Neural cell (in vitro differentiated cells): ENCODE results near the gene BCAP29. TPM values are rescaled to one million over a fixed set of nuclear protein-coding genes. Genes with fewer than 3 reads are reported as not detected.

ENCODE experiments used
- H2AFZ ChIP-seq: fragments of 200-600, 300-800 bp; sonication (generic), shearing (Covaris generic); 2 replicates; pipeline ENCODE4 v1.6.0; 2014; ENCODE audit warnings: low read depth, mild to moderate bottlenecking, antibody characterized with exemption, low read length, moderate library complexity
- H3F3A ChIP-seq: fragments of 200-600 bp; shearing (Covaris generic); 2 replicates; pipeline ENCODE4 v1.6.1; 2016; ENCODE audit warnings: mild to moderate bottlenecking, moderate library complexity, mixed read lengths, antibody characterized with exemption, low read length; ENCODE audit not compliant: insufficient read depth, poor library complexity, severe bottlenecking
- H3K27ac ChIP-seq: fragments of 200-600, 300-800 bp; sonication (generic), shearing (Covaris generic); 2 replicates; pipeline ENCODE4 v1.5.1; 2014; ENCODE audit warnings: mild to moderate bottlenecking, low read length, moderate library complexity
- H3K27me3 ChIP-seq: fragments of 300-800, 200-600 bp; sonication (generic), shearing (Covaris generic); 2 replicates; pipeline ENCODE4 v1.6.0; 2014; ENCODE audit warnings: mild to moderate bottlenecking, low read depth, low read length, moderate library complexity; ENCODE audit not compliant: insufficient read depth
- H3K36me3 ChIP-seq: fragments of 300-800, 200-600 bp; sonication (generic), shearing (Covaris generic); 2 replicates; pipeline ENCODE4 v1.5.1; 2014; ENCODE audit warnings: mild to moderate bottlenecking, antibody characterized with exemption, low read length, moderate library complexity; ENCODE audit not compliant: insufficient read depth
- H3K4me2 ChIP-seq: fragments of 300-800, 200-600 bp; sonication (generic), shearing (Covaris generic); 2 replicates; pipeline ENCODE4 v1.6.0; 2014; ENCODE audit warnings: mild to moderate bottlenecking, low read length
- H3K4me3 ChIP-seq: fragments of 300-800, 200-600 bp; sonication (generic), shearing (Covaris generic); 2 replicates; pipeline ENCODE4 v1.5.1; 2014; ENCODE audit warnings: mild to moderate bottlenecking, low read length, moderate library complexity
- H3K79me2 ChIP-seq: fragments of 200-600 bp; shearing (Covaris generic); replicated peaks from 2 replicates; pipeline ENCODE4 v1.6.0; 2014; ENCODE audit warnings: mild to moderate bottlenecking, low read length, moderate library complexity; ENCODE audit not compliant: insufficient read depth
- H3K9ac ChIP-seq: fragments of 300-800, 200-600 bp; sonication (generic), shearing (Covaris generic); 2 replicates; pipeline ENCODE4 v1.6.1; 2016; ENCODE audit warnings: mild to moderate bottlenecking, low read length, mixed read lengths
- H3K9me2 ChIP-seq: fragments of 200-600 bp; shearing (Covaris generic); 2 replicates; pipeline ENCODE4 v1.6.1; 2016; ENCODE audit warnings: mild to moderate bottlenecking, low read length, mixed read lengths; ENCODE audit not compliant: insufficient read depth
- H3K9me3 ChIP-seq: fragments of 200-600, 300-800 bp; sonication (generic), shearing (Covaris generic); 2 replicates; pipeline ENCODE4 v1.6.1; 2016; ENCODE audit warnings: mild to moderate bottlenecking, mixed run types, low read length, moderate library complexity, mixed read lengths
- H4K20me1 ChIP-seq: fragments of 200-600 bp; shearing (Covaris generic); 2 replicates; pipeline ENCODE4 v1.6.1; 2016; ENCODE audit warnings: mild to moderate bottlenecking, mixed run types; ENCODE audit not compliant: insufficient read depth
- EZH2 ChIP-seq: fragments of 200-600, 300-800 bp; shearing (Covaris generic), sonication (generic); IDR thresholded peaks from 2 replicates; pipeline ENCODE4 v1.6.1; 2014; ENCODE audit warnings: antibody characterized with exemption, low read length, borderline replicate concordance, mild to moderate bottlenecking; ENCODE audit not compliant: insufficient read depth, poor library complexity, severe bottlenecking
- MXI1 ChIP-seq: fragments of 450-650 bp; conservative IDR thresholded peaks from 2 replicates; pipeline ENCODE4 v1.6.1; 2014; ENCODE audit warnings: antibody characterized with exemption, mild to moderate bottlenecking; ENCODE audit not compliant: poor library complexity, severe bottlenecking
- POLR2AphosphoS5 ChIP-seq: IDR thresholded peaks from 2 replicates; pipeline ENCODE4 v1.6.1; 2012
- RAD21 ChIP-seq: fragments of 450-650 bp; conservative IDR thresholded peaks from 2 replicates; pipeline ENCODE4 v1.6.1; 2014; ENCODE audit warnings: antibody characterized with exemption, mild to moderate bottlenecking, moderate library complexity
- REST ChIP-seq: IDR thresholded peaks from 2 replicates; pipeline ENCODE4 v1.6.1; 2012; ENCODE audit warnings: borderline replicate concordance
- SMC3 ChIP-seq: fragments of 450-650 bp; conservative IDR thresholded peaks from 2 replicates; pipeline ENCODE4 v1.6.1; 2014; ENCODE audit warnings: antibody characterized with exemption, mild to moderate bottlenecking, moderate library complexity; ENCODE audit not compliant: poor library complexity
- TAF1 ChIP-seq: IDR thresholded peaks from 2 replicates; pipeline ENCODE4 v1.6.1; 2012; ENCODE audit warnings: low read depth
- polyA plus RNA-seq: library from polyadenylated mRNA; depleted of rRNA; stranded (reverse); fragments of >200 nt; gene quantifications from 2 replicates; pipeline ENCODE4 v1.2.3, GENCODE V29; 2014
- TF ChIP-seq, protein P1 (sequence below): fragments of 450-650 bp; IDR thresholded peaks from 2 replicates; pipeline ENCODE4 v1.5.1; 2014; ENCODE audit warnings: antibody characterized with exemption, mild to moderate bottlenecking, moderate library complexity; ENCODE audit not compliant: poor library complexity, severe bottlenecking

The BCAP29 gene
- polyA plus RNA-seq, 1 donor from 2014 or later, result 51.5 TPM

- no peak overlapping the region for H3K27ac ChIP-seq
- no peak overlapping the region for H2AFZ ChIP-seq
- peaks cover 7% of the 10 kb centered on the region for H3K36me3 ChIP-seq
- no peak overlapping the region for H3K4me3 ChIP-seq
- H3K9me2 ChIP-seq, result no peaks in the 10 kb centered on the region
- no peaks in the 10 kb centered on the region for H3K9me3 ChIP-seq
- no peaks in the 10 kb centered on the region for H3K79me2 ChIP-seq
- TF ChIP-seq, protein P1, sequence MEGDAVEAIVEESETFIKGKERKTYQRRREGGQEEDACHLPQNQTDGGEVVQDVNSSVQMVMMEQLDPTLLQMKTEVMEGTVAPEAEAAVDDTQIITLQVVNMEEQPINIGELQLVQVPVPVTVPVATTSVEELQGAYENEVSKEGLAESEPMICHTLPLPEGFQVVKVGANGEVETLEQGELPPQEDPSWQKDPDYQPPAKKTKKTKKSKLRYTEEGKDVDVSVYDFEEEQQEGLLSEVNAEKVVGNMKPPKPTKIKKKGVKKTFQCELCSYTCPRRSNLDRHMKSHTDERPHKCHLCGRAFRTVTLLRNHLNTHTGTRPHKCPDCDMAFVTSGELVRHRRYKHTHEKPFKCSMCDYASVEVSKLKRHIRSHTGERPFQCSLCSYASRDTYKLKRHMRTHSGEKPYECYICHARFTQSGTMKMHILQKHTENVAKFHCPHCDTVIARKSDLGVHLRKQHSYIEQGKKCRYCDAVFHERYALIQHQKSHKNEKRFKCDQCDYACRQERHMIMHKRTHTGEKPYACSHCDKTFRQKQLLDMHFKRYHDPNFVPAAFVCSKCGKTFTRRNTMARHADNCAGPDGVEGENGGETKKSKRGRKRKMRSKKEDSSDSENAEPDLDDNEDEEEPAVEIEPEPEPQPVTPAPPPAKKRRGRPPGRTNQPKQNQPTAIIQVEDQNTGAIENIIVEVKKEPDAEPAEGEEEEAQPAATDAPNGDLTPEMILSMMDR, result no peak
- TF ChIP-seq TAF1 (no peak), MXI1 (no peak), SMC3 (no peak), REST (no peak), EZH2 (no peak), POLR2AphosphoS5 (no peak)
- H3K27me3 ChIP-seq, result no peaks in the 10 kb centered on the region
- no peak overlapping the region for H3K4me2 ChIP-seq
- no peaks in the 10 kb centered on the region for H4K20me1 ChIP-seq
- H3K9ac ChIP-seq, result no peak overlapping the region
- no peaks in the 10 kb centered on the region for H3F3A ChIP-seq
These were observed 12.4 kb downstream of the BCAP29 start for GRCh38 chr7:107592361-107593024.

- Histone ChIP-seq H2AFZ (no peak overlapping the region), H3K4me3 (no peak overlapping the region), H3K9ac (no peak overlapping the region), H3K79me2 (no peaks in the 10 kb centered on the region), H3F3A (no peaks in the 10 kb centered on the region), H3K4me2 (no peak overlapping the region), H3K27me3 (no peaks in the 10 kb centered on the region), H4K20me1 (no peaks in the 10 kb centered on the region), H3K36me3 (peaks cover 7% of the 10 kb centered on the region), H3K27ac (no peak overlapping the region), H3K9me2 (no peaks in the 10 kb centered on the region), H3K9me3 (no peaks in the 10 kb centered on the region)
- TF ChIP-seq POLR2AphosphoS5, result no peak
- TF ChIP-seq RAD21, result no peak
- no peak for TF ChIP-seq EZH2
These were observed 13.0 kb downstream of the BCAP29 start for GRCh38 chr7:107593025-107593410.
